GM18499 (cell line): Measurements from ENCODE around the gene COX20.

ENCODE experiments used
- ATAC-seq: cut with Tn5 transposase; IDR thresholded peaks from one replicate; pipeline ENCODE4 v1.9.1; 2021; ENCODE audit warnings: moderate number of reproducible peaks; ENCODE audit not compliant: insufficient read depth, unreplicated experiment

Gene COX20

GRCh38 chr1:244850099-244850852 lies 14.8 kb downstream of the COX20 start:
- ATAC-seq = no peak

- ATAC-seq = no peak
Observed at GRCh38 chr1:244850896-244851295, 15.4 kb downstream of the COX20 start.

- no peak for ATAC-seq
Observed at GRCh38 chr1:244851546-244852231, 16.2 kb downstream of the COX20 start.

GRCh38 chr1:244852694-244853093 lies 17.2 kb downstream of the COX20 start:
- ATAC-seq = no peak

GRCh38 chr1:244854166-244854565 lies 18.7 kb downstream of the COX20 start:
- no peak for ATAC-seq

- ATAC-seq = no peak
Observed at GRCh38 chr1:244854865-244855578, 19.6 kb downstream of the COX20 start.

- no peak for ATAC-seq
Observed at GRCh38 chr1:244857761-244858160, 22.3 kb downstream of the COX20 start.

GRCh38 chr1:244858357-244858756 lies 22.9 kb downstream of the COX20 start:
- no peak for ATAC-seq

- ATAC-seq = no peak
Observed at GRCh38 chr1:244860078-244860477, 24.6 kb downstream of the COX20 start.

- no peak for ATAC-seq
Observed at GRCh38 chr1:244860914-244861610, 25.6 kb downstream of the COX20 start.

GRCh38 chr1:244861683-244862082 lies 26.2 kb downstream of the COX20 start:
- ATAC-seq = no peak

GRCh38 chr1:244862354-244862698 lies 26.9 kb downstream of the COX20 start:
- no peak for ATAC-seq

- peak; percentile 28 for ATAC-seq
Observed at GRCh38 chr1:244862699-244863490, 27.4 kb downstream of the COX20 start.

GRCh38 chr1:244863491-244864252 lies 28.2 kb downstream of the COX20 start:
- no peak for ATAC-seq

GRCh38 chr1:244864253-244865027 lies 29.0 kb downstream of the COX20 start, which contains the start of gene HNRNPU:
Gene HNRNPU (minus strand): TSS chr1:244864543. CDS start chr1:244864307, 236 bp downstream.
- peak; percentile 43 for ATAC-seq

- ATAC-seq = no peak
Observed at GRCh38 chr1:244865028-244865371, 29.5 kb downstream of the COX20 start.

- ATAC-seq = no peak
Observed at GRCh38 chr1:244865820-244866219, 30.4 kb downstream of the COX20 start.

GRCh38 chr1:244866355-244866754 lies 30.9 kb downstream of the COX20 start:
- no peak for ATAC-seq
